NCI-H2107 (cell line): ENCODE data around the gene C19orf18.
"Not testable (repeated sequence)": the region's sequence is repeated elsewhere in the genome, so short reads cannot be mapped to it uniquely, and the experiment has no call there.

Source experiments
- DNase-seq: peaks from one replicate; lab custom pipeline; 2025; lab: John Stamatoyannopoulos, UW

C19orf18 gene

DNA sequence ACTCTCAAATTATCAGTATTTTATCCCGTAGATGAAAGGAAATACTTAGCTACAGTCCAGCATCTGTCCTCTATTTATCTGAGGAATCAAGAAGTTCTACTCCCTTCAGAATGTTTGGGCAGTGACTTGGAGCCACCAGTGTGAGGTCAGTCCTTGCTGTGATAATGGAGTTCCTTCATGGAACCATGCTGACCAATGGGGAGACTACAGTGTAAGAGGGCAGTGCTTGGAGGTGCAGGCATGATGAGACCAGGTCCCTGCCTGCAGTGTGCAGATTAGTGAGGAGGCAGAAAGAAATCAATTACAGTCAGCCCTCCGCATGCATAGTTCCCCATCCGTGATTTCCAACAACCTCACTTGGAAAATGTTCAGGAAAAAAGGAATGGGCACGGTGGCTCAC lies at the start of gene C19orf18:
Gene C19orf18, minus strand, starts transcription at position 101 of the 400 bp plus-strand sequence. CDS start 102 bp downstream, outside the sequence.
- no peak for DNase-seq

DNA sequence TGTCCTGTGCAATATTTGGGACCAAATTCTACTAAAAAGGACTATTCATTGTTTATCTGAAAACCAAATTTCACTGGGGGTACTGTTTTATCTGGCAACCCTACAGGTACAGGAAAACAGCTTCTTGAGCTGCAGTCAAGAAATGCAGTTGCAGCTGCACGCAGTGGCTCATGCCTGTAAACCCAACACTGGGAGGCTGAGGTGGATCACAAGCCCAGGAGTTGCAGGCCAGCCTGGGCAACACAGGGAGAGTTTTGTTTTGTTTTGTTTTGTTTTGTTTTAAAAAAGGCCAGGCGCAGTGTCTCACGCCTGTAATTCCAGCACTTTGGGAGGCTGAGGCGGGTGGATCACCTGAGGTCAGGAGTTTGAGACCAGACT lies 47.9 kb upstream of the C19orf18 start:
- DNase-seq, result no peak

DNA sequence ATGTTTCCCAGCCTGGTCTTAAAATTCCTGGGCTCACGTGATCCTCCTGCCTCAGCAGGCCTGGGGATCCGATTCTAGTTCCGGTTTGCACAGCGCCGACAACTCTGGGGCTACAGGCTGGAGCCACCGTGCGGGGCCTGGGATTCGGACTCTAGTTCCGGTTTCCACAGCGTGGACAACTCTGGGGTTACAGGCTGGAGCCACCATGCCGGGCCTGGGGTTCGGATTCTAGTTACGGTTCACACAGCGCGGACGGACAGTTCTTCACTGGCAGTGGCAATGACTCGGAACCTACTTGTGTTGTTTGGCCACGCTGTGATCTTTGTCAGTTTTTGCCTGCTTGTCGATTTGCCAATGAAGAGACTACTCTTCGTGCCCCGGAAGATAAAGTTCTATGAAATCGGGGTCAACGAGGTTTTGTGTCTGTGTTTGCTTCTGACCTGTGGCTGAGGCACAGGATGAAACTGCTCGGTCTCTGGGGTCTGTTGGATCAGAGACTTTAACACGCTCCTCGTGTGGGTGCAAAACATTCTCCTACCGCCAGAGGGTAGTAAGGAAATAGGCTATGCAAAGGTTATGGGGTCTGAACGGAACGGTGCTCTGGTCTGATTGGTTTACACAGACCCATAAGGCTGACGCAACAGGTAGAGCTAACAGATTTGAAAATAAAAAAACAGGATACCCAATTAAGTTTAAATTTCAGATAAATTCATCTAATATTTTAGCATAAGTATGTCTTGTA lies 47.4 kb upstream of the C19orf18 start:
- no peak for DNase-seq

DNA sequence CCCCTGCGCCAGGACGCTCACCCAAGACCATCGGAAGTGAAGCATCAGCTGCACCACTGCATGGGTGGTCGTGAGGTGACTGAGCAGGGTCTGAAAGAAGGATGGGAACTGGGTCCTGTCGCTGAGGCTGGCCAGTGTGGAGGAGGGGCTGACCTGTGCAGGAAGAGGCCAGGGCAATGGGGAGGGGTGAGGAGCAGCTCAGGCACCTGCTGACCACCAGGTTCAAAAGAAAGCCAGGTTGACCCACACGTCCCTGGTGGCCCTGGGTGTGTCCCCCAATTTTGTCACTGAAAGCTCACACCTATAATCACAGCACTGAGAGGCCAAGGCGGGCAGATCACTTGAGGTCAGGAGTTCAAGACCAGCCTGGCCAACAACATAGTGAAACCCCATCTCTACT lies 45.8 kb upstream of the C19orf18 start:
- DNase-seq, result no peak

DNA sequence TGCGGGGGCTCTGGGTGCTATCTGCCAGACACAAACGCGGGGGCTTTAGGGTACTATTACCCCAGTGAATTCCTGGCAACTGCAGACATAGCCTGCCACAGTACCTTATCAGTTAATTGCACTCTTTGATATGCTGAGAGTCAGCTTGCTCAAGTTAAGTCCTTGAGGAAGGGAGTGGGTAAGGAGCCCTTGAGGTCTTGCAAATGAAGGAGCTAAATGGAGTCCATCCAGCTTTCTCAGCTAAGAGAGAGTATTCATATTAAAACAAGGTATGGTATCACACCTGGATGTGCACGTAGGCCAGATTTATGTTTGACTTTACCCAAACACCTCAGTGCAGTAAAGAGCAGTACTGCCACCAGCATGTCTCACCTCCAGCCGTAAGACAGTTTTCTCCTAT lies 39.8 kb upstream of the C19orf18 start:
- no peak for DNase-seq

DNA sequence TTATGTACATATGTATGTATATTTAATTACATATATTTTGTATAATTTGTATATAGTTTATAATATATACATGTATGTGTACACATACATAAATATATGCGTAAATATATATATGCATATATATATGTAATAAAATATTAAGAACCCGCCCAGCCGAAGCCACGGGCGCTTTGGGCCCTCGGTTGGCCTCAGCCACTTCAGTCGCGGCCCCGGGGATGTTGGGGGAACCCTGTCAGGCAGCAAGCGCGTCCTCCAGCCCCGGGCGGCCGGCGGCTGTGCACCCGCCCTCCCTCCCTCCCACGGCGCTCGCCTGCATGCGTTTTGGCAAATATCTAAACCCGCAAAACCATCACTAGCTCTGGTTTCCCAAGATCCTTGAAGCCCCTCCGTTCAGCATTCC lies 36.2 kb upstream of the C19orf18 start:
- no peak for DNase-seq

DNA sequence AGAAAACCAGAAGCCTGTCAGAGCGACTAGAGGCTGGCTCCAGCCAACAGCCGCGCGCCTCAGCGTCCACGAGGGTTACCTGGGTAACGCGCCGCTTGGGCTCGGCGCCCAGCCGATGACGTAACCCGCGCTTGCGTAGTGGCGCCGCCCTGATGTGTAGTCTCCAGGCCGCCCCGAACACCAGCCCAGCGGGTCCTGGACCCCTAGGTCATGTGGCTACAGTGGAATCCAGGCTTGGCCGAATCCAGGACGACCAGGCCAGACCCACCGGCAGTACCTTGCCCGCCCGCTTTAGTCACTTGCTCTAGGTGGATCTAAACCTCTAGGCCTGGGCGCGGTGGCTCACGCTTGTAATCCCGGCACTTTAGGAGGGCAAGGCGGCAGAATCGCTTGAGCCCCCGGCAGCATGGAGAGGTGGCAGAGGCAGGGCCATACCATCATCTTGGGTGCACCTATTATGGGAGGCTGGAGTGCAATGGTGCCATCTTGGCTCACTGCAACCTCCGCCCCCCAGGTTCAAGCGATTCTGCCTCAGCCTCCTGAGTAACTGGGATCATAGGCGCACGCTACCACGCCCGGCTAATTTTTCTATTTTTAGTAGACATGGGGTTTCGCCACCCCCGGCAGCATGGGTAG lies 35.5 kb upstream of the C19orf18 start:
- DNase-seq, result peak; percentile 87

DNA sequence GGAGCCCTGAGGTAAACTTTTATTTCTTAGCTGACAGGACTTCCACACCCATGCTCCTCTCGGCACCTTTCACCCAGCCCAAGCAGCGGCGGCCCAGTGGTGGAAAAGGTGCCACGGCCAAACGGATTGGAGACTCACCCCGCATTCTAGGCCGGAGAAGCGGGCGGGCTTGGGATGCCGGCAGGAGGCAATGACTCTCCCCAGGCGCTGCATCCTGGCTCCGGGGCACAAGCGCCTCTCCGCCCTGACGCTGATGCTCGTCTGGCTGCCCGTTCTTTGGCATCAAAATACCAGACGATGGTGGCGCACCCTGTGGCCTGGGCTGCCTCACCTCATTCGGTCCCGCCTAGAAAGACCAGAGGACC lies 34.9 kb upstream of the C19orf18 start:
- no peak for DNase-seq

DNA sequence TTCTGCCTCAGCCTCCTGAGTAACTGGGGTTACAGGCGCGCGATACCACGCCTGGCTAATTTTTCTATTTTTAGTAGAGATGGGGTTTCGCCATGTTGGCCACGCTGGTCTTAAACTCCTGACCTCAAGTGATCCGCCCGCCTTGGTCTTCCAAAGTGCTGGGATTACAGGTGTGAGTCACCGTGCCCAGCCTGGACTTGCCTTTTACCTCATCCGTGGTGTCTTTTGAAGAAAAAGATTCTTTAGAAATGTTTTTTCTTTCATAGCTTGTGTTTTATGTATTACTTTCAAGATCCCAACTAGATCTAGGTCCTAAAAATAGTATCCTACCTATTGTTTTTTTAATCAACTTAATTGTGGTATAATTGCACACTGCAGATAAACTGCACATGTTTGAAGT lies 34.5 kb upstream of the C19orf18 start:
- DNase-seq, result not testable (repeated sequence)

DNA sequence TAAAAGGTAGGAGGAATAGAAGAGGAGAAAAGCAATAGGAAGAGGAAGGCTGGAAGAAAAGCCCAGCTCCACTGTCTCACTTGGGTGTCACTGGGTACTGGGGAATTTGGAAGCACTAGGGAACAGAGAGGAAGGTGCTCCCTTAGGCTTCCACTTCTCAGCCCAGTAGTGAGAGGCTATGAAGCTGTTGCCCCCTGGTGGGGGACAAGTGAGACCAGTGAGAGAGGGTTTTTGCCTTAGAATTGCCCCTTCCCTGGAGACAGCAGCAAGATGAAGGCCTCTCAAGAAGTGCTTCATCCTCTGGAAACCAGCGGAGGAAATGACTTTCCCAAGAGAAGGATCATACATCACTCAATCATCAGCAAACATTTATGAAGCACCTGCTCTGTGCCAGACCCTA lies 33.0 kb upstream of the C19orf18 start:
- no peak for DNase-seq

DNA sequence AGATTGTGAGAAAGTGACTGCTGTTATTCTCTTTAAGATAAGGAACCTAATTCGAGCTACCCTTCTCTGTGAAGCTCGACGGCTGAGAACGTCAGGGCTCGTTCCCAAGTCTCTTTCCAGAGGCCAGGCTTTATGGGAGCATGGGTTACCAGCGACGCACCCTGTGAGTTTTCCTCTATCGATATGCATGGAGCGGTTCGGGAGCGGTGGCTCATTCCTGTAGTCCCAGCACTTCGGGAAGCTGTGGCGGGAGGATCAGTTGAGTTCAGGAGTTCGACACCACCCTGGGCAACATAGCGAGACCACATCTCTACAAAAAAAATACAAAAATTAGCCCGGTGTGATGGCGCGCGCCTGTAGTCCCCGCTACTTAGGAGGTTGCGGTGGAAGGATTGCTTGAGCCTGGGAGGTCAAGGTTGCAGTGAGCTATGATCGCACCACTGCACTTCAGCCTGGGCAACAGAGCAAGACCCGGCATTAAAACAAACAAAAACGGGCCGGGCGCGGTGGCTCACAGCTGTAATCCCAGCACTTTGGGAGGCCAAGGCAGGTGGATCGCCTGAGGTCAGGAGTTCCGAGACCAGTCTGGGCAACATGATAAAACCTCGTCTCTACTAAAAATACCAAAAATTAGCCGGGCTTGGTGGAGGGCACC lies 29.0 kb upstream of the C19orf18 start:
- DNase-seq, result no peak

DNA sequence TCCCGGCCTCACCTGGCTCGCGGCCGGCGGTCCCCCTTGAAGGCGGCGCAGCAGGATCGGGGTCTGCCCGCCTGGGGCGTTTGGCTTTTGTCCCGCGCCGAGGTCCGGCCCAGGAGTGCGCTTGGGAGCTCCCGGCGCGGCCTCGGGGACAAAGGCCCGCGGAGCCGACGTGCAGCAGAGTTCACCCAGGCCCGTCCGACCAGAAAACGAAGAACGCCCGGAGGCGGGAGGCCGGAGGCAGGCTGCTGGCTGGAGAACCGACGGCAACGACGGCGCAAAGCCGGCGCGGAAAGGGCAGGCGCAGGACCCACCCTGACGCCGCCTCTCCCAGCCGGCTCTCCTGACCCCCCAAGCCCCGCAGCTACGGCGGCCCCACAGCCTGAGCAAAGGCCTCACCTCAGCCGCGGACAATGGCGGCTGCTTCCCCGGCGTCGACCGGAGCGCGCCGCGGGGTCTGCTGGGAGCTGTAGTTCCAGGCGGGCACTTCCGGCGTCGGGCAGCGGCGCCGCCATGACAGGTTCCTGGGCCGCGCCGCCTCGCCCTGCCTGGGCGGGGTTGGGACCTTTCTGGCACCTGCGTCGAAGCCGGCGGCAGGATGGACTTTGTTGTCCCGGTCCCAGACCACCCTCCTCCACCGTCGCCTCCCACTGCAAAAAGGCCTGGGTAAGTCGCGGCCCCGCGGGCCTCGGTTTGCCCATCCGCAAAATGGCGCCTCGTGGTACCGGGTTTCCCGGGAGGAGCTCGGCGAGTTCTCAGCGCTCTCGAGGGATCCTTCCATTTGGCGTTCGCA lies 28.2 kb upstream of the C19orf18 start, which contains the start of gene ZNF606:
Gene ZNF606, minus strand, starts transcription at position 437 of the 790 bp plus-strand sequence. CDS start 1,501 bp downstream, outside the sequence.
- DNase-seq, result peak; percentile 49

DNA sequence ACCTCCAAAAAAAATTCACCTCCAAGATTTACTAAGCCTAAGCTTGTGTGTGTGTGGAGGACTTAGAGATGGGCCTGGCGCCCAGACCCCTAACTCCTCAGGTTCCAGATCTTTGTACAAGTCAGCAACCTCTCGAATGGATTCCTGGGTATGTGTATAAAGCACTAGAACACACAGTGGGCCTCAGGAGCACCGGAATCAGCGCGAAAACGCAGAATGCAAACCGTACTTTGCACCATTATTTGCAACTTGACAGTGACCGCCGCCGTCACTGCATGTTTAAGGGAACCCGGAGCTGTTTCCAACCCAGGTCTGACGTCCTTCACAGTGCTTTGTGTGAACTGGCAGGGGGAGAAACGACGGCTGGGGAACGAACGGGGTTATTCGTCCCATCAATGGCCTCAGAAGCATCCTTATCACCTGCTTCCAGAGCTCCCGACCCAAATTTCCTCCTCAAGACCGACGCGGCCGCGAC lies 27.6 kb upstream of the C19orf18 start:
- DNase-seq, result no peak

DNA sequence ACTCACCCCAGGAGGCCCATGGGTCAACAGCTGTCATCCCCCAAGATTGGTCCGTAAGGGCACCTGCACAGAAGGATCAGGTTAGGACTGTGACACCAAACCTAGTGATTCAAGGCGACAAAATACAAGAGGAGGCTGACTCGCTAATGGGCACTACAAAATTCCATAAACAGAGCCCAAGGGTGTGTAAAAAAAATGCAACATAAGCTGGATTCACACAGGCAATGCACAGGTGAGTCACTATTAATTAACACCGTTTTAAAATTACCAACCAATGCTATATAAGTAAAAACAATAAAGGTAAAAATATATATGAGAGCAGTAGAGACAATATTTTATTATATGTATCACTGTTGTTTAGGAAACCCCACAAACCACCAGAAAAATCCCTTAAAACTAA lies 26.3 kb upstream of the C19orf18 start:
- DNase-seq, result no peak

DNA sequence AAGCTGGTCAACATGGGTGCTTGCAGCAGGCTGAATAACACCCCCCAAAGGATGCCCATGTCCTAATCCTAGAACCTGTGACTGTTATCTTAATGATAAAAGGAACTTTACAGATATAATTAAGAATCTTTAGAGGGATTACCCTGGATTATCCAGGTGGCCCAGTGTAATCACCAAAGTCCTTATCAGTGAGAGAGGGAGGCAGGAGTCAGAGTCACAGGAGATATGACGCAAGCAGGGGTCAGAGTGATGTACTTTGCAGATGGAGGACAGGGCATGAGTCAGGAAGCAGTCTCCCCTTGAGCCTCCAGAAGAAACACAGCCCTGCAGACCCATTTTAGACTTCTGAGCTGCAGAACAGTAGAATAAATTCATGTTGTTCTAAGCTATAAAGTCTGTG lies 18.5 kb upstream of the C19orf18 start:
- DNase-seq, result no peak

DNA sequence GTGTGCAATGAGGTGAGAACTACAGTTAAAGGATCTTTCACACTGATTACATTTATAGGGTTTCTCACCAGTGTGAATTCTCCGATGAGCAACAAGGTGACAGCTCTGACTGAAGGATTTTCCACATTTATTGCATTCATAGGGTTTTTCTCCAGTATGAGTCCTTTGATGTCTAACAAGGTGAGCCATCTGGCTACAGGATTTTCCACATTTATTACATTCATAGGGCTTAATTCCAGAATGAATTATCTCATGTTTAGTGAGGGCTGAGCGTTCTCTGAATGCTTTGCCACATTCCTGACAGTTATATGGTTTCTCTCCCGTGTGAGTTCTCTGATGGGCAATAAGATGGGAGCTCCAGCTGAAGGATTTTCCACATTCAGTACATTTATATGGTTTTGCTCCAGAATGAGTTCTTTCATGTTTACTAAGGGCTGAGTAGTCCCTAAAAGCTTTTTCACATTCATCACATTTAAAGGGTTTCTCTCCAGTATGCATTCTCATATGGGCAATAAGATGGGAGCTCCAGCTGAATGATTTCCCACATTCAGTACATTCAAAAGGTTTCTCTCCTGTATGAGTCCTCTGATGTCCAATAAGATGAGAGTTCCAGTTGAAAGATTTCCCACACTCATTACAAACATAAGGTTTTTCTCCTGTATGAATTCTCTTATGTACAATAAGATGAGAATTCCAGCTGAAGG lies 4.4 kb upstream of the C19orf18 start:
- DNase-seq, result no peak

DNA sequence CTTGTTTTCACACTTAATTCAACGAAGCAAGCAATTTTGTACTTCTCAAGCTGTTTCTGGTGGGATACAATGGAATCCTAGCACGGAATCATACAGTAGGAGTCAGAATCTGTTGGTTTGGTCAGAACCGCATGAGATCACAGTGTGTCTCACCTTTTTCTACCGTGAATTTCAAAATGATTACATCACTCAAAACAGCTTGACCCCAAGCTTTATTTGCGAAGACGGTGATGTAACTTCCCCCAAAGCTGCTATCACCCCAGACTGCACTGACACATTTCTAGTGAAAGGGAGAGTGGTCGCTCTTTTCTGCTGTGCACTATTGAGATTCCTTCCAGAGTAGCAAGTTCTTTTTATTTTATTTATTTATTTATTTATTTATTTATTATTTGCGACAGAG lies 9.6 kb downstream of the C19orf18 start:
- DNase-seq, result no peak

DNA sequence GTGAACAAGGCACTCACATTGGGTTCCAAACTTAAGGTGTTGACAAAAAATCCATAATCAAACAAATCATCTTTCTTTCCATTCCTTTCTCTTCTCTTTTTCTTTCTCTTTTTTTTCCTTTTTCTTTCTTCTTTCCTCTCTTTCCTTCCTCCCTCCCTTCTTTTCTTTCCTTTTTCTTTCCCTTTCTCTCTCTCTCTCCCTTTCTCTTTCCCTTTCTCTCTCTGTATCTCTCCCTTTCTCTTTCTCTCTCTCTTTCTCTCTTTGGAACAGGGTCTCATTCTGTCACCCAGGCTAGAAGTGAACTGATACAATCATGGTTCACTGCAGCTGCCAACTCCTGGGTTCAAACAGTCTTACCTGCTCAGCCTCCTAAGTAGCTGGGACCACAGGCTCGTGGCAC lies 12.5 kb downstream of the C19orf18 start:
- DNase-seq, result no peak

DNA sequence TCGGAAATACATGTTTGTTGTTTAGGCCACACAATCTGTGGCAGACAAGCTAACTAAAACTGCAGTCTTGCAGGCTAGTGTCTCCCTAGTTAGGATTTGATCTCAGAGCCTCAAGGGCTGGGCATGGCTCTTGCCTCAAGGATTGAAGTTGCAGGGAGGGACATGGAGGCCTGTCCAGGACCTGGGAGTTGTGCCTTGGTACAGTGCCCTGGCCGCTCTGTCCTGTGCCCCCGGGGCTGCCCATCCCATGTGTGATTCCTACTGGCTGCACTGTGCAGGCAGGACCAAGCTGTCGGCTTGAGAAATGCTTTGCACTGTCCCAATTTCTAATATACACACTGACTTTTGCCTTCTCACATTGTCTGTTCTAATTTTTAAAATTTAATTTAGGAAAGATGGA lies 19.3 kb downstream of the C19orf18 start:
- no peak for DNase-seq

DNA sequence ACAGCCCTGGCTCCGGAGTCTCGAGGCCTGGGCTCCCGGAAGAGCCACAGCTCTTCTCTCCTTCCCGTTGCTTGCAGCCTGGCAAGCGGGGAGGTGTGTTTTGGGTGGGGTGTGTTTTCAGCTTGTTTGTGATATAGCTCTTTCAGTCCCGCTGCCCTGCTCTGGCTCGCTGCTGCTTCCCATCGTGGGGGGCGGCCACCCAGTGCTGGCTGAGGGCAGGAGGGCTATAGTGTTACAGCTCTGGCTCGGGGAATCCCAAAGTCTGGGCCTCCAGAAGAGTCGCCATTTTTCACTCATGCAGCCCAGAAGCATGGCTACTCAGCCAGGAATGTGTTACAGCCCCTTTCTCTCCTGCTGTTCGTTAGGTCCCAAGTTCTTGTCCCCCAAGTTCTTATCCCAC lies 24.6 kb downstream of the C19orf18 start:
- no peak for DNase-seq

DNA sequence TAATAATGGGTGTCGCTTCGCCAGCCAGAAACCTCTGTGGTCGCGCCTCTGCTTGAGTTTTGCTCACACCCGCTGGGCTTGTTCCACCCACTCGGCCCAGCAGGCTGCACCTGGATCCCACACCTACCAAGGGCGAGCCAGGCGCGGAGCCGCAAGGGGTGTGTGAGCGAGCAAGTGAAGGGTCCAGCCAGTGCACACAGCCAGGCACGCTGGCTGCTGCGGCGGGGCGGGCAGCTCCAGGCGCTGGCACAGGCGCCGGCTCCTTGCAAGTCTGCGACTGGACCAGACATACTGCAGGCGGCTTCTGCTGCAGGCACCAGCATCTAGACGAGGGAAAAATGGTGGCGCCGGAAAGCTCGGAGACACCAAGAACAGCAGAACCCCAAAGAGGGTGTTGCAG lies 25.0 kb downstream of the C19orf18 start:
- no peak for DNase-seq
